Keratinocyte (primary cell): ENCODE data around the gene ARSI.

Source experiments
- EZH2 ChIP-seq: IDR thresholded peaks from one replicate; pipeline ENCODE4 v1.6.1; 2012; ENCODE audit warnings: inconsistent platforms, mild to moderate bottlenecking, low read length, moderate library complexity
- TF ChIP-seq, protein P1 (sequence below), 3 experiments: IDR thresholded peaks in 1 of 3; conservative IDR thresholded peaks in 1 of 3; optimal IDR thresholded peaks in 1 of 3; 2 replicates in 2 of 3; 3 replicates in 1 of 3; pipeline versions ENCODE3 to v1.5.1; 2011; ENCODE audit warnings: low read length in 3 of 3, mild to moderate bottlenecking in 3 of 3, moderate library complexity in 2 of 3, control low read depth in 1 of 3, inconsistent platforms in 1 of 3; ENCODE audit not compliant: insufficient read depth in 2 of 3; ENCODE audit errors: extremely low read depth in 1 of 3

DNA sequence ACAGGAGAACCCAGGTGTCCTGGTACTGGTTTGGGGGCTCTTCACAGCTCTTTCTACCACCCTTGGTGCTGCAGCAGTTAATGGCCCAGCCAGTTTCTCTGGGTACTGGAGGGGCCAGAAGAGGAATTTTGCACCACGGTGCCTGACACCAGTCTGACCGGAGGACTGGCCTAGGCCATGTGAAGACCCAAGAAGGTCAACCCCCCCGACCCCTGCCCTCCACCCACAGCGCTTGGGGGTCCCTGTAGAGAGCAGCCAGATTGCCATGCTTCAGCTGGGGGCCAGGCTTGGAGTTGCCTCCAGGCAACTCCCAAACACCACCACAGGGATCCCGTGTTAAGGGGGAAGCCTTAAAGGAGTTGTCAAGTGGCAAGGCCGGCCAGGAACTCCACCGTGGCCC, 6.2 kb downstream of the ARSI start:
- TF ChIP-seq, protein P1, sequence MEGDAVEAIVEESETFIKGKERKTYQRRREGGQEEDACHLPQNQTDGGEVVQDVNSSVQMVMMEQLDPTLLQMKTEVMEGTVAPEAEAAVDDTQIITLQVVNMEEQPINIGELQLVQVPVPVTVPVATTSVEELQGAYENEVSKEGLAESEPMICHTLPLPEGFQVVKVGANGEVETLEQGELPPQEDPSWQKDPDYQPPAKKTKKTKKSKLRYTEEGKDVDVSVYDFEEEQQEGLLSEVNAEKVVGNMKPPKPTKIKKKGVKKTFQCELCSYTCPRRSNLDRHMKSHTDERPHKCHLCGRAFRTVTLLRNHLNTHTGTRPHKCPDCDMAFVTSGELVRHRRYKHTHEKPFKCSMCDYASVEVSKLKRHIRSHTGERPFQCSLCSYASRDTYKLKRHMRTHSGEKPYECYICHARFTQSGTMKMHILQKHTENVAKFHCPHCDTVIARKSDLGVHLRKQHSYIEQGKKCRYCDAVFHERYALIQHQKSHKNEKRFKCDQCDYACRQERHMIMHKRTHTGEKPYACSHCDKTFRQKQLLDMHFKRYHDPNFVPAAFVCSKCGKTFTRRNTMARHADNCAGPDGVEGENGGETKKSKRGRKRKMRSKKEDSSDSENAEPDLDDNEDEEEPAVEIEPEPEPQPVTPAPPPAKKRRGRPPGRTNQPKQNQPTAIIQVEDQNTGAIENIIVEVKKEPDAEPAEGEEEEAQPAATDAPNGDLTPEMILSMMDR (optimal IDR thresholded peaks at IDR 0.05 in 1 of 3, IDR thresholded peaks at IDR 0.05 in 1 of 3, conservative IDR thresholded peaks at IDR 0.05 in 1 of 3; ENCODE audit: extremely low read depth in 1 of 3, insufficient read depth in 2 of 3, low read length in 3 of 3): no peak
- TF ChIP-seq EZH2: no peak
